Parathyroid adenoma (tissue), 2 donors: ENCODE measurements around the gene LRRC8E.

Experiments used
- H2AFZ ChIP-seq: fragments of 300-600 bp; sonication (generic); one replicate; pipeline ENCODE4 v1.7.0; 2017; ENCODE audit warnings: antibody characterized with exemption, mild to moderate bottlenecking
- H3K27ac ChIP-seq: fragments of 300-600 bp; sonication (generic); one replicate; pipeline ENCODE4 v1.7.0; 2017
- H3K27me3 ChIP-seq: fragments of 300-600 bp; sonication (generic); one replicate; pipeline ENCODE4 v1.7.0; 2017; ENCODE audit warnings: low read length; ENCODE audit not compliant: control insufficient read depth, insufficient read depth
- H3K36me3 ChIP-seq: fragments of 300-600 bp; sonication (generic); one replicate; pipeline ENCODE4 v1.7.0; 2017; ENCODE audit warnings: low read length; ENCODE audit not compliant: control insufficient read depth, insufficient read depth
- H3K4me1 ChIP-seq: fragments of 300-600 bp; sonication (generic); one replicate; pipeline ENCODE4 v1.7.0; 2017; ENCODE audit warnings: control low read depth
- H3K4me2 ChIP-seq: fragments of 300-600 bp; sonication (generic); one replicate; pipeline ENCODE4 v1.7.0; 2017; ENCODE audit warnings: low read length
- H3K4me3 ChIP-seq: fragments of 300-600 bp; sonication (generic); one replicate; pipeline ENCODE4 v1.7.0; 2017; ENCODE audit warnings: low read depth, low read length
- H3K79me2 ChIP-seq: fragments of 300-600 bp; sonication (generic); one replicate; pipeline ENCODE4 v1.7.0; 2017; ENCODE audit warnings: control low read depth
- H3K9ac ChIP-seq: fragments of 300-600 bp; sonication (generic); one replicate; pipeline ENCODE4 v1.7.0; 2017; ENCODE audit warnings: mild to moderate bottlenecking
- H3K9me3 ChIP-seq: fragments of 300-600 bp; sonication (generic); one replicate; pipeline ENCODE4 v1.7.0; 2017; ENCODE audit warnings: low read length; ENCODE audit not compliant: control insufficient read depth
- TF ChIP-seq, protein P1 (sequence below): fragments of 300-600 bp; sonication (generic); IDR thresholded peaks from one replicate; pipeline ENCODE4 v1.7.0; 2017; ENCODE audit warnings: antibody characterized with exemption, mild to moderate bottlenecking
- donor health status: primary hyperparathyroidism.

LRRC8E gene

DNA sequence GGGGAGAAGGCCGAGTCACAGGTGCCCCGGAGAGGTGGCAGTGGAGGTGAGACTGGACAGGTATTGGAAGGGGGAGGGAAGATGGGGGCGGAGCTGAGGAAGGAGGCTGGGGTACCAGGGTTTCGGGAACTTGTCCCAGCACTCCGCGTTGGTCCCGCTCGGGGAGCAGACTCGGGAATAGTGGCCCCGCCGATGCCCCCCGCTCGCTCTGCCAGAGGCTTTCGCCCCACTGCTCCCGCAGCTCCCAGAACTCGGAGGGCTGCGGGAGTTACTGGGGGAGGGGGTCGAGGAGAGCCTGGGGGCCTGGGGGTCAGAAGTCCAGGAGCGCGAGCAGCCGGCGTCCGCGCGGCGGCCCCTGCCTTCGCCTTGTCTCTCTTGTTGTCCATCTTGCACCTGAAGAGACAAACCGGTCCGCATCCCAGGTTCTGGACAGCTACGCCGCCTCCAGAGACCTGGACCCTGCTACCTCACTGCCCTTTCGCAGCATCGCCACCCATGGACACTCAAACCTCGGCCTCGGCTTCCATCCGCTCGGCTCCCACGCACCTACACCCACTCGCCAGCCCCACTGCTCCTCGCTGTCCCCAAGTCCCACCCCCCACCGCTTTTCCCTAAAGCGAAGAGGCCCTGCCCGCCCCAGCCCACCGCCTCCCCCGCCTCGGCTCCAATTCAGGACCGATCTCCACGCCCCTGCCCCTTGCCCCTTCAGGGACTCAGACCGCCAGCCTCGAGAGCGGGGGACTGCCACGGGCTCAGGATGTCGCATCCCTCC, 14.8 kb upstream of the LRRC8E start:
- TF ChIP-seq, protein P1, sequence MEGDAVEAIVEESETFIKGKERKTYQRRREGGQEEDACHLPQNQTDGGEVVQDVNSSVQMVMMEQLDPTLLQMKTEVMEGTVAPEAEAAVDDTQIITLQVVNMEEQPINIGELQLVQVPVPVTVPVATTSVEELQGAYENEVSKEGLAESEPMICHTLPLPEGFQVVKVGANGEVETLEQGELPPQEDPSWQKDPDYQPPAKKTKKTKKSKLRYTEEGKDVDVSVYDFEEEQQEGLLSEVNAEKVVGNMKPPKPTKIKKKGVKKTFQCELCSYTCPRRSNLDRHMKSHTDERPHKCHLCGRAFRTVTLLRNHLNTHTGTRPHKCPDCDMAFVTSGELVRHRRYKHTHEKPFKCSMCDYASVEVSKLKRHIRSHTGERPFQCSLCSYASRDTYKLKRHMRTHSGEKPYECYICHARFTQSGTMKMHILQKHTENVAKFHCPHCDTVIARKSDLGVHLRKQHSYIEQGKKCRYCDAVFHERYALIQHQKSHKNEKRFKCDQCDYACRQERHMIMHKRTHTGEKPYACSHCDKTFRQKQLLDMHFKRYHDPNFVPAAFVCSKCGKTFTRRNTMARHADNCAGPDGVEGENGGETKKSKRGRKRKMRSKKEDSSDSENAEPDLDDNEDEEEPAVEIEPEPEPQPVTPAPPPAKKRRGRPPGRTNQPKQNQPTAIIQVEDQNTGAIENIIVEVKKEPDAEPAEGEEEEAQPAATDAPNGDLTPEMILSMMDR: no peak
- Histone ChIP-seq H3K9ac (no peak overlapping the region), H2AFZ (peak overlapping the region; percentile 90), H3K79me2 (no peaks in the 10 kb centered on the region), H3K27me3 (no peaks in the 10 kb centered on the region), H3K4me3 (peak overlapping the region; percentile 61), H3K9me3 (no peaks in the 10 kb centered on the region), H3K36me3 (no peaks in the 10 kb centered on the region), H3K4me1 (peaks cover 10% of the 10 kb centered on the region), H3K4me2 (peak overlapping the region; percentile 84), H3K27ac (no peak overlapping the region)

DNA sequence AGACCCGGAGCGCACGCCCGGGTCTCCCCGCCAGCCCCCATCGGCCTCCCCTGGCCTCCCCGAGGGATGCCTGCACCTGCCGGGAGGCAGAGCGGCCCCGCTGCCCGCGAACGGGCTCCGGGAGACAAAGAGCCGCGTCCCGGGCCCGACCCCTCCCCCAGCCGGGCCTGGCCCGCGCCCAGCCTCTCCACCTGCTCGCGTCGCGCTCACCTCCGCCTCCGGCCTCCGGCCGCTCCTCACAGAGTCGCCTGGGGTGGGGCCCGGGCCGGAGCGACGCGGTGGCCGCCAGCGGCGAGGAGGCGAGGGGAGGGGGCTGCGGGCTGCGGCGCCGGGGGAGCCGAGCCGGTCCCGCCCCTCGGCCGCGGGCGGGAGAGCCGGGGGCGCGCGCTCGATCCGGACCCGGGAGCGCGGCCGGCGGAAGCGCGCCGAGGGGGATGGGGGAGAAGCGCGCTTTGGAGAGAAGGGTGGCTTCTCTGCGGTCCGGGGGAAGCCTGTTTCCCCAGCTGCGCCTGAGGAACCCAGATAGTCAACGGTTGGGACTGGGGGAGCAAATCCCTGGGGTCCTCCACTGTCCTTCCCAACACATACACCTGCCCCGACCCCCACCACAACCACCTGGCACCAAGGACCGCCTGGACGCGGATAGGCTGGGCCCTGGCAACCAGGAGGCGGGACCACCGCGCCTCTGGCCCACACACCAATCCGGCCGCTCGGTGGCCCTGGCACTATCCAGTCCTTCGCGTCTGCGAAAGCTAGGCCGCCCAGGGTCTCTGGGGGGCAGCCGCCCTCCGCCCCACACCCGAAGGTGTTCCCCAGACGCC, 14.0 kb upstream of the LRRC8E start, which contains the start of gene PRR36:
Gene PRR36, minus strand, starts transcription at position 315 of the 821 bp plus-strand sequence. CDS start 701 bp downstream, outside the sequence.
- Histone ChIP-seq H2AFZ (peak within 1 kb of the TSS; percentile 90), H3K27me3 (no peaks in the 10 kb centered on the region), H3K4me1 (peaks cover 10% of the 10 kb centered on the region), H3K36me3 (no peaks in the 10 kb centered on the region), H3K27ac (peak within 1 kb of the TSS; percentile 19), H3K4me3 (peak within 1 kb of the TSS; percentile 76), H3K79me2 (no peaks in the 10 kb centered on the region), H3K9me3 (no peaks in the 10 kb centered on the region), H3K9ac (no peak within 1 kb of the TSS), H3K4me2 (peak within 1 kb of the TSS; percentile 84)
- TF ChIP-seq, protein P1: no peak

- Histone ChIP-seq H3K27ac (peak overlapping the region; percentile 19), H3K27me3 (no peaks in the 10 kb centered on the region), H3K9ac (no peak overlapping the region)
Measured at GRCh38 chr19:7874897-7875273, 13.4 kb upstream of the LRRC8E start.

GRCh38 chr19:7877249-7877836, 11.0 kb upstream of the LRRC8E start:
- no peaks in the 10 kb centered on the region for H3K9me3 ChIP-seq

More at GRCh38 chr19:7874897-7875273, 13.4 kb upstream of the LRRC8E start:
- TF ChIP-seq, protein P1: no peak
- Histone ChIP-seq H3K4me1 (peaks cover 10% of the 10 kb centered on the region), H3K79me2 (no peaks in the 10 kb centered on the region), H3K36me3 (no peaks in the 10 kb centered on the region), H3K9me3 (no peaks in the 10 kb centered on the region), H2AFZ (peak overlapping the region; percentile 90), H3K4me3 (peak overlapping the region; percentile 76), H3K4me2 (peak overlapping the region; percentile 64)

More at GRCh38 chr19:7877249-7877836, 11.0 kb upstream of the LRRC8E start:
- Histone ChIP-seq H3K9ac (no peak overlapping the region), H3K36me3 (no peaks in the 10 kb centered on the region), H2AFZ (no peak overlapping the region), H3K4me2 (no peak overlapping the region), H3K27ac (no peak overlapping the region), H3K4me3 (no peak overlapping the region), H3K79me2 (no peaks in the 10 kb centered on the region), H3K27me3 (no peaks in the 10 kb centered on the region), H3K4me1 (peaks cover 2% of the 10 kb centered on the region)
- TF ChIP-seq, protein P1: no peak
